Measurements from ENCODE around the gene OBSCN.

OBSCN gene

DNA sequence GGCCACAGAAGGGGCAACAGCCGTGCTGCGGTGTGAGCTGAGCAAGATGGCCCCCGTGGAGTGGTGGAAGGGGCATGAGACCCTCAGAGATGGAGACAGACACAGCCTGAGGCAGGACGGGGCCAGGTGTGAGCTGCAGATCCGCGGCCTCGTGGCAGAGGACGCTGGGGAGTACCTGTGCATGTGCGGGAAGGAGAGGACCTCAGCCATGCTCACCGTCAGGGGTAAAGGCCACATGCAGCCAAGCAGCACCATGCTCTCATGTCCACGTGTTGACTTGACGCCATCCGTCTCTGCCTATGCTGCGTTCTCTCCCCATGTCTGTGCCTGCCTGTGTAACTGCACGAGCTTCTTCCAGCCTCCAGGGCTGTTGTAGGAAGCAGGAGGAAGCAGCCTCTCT is 85.5 kb downstream of the OBSCN start:
- DNase-seq = peak; percentile 2

DNA sequence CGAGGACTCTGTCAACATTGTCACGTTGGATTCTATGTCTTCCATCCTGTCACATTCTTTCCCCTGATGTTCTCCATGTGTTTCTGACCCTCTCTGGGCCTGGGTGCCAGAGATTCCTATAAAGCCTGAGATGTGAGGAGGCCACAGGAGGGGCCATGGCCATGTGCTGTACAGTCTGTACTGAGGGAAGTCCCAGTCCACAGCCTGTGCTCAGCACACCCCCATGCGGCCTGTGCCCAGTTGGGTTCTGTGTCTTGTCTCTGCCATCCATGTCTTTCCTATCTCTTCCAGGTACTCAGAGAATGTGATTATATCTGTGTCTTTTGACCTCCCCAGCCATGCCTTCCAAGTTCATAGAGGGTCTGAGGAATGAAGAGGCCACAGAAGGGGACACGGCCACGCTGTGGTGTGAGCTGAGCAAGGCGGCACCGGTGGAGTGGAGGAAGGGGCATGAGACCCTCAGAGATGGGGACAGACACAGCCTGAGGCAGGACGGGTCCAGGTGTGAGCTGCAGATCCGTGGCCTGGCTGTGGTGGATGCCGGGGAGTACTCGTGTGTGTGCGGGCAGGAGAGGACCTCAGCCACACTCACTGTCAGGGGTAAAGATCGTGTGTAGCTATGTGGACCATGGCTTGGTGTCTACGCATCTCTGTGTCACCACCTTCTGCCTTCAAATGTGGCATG is 86.1 kb downstream of the OBSCN start:
- DNase-seq = no peak

DNA sequence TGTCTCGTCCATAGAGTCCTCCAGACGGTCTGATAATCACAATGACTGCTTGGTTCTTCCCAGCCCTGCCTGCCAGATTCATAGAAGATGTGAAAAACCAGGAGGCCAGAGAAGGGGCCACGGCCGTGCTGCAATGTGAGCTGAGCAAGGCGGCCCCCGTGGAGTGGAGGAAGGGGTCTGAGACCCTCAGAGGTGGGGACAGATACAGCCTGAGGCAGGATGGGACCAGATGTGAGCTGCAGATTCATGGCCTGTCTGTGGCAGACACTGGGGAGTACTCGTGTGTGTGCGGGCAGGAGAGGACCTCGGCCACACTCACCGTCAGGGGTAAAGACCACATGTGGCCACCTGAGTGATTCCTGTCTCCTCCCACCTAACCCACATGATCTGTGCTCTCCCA is 86.9 kb downstream of the OBSCN start:
- no peak for DNase-seq

DNA sequence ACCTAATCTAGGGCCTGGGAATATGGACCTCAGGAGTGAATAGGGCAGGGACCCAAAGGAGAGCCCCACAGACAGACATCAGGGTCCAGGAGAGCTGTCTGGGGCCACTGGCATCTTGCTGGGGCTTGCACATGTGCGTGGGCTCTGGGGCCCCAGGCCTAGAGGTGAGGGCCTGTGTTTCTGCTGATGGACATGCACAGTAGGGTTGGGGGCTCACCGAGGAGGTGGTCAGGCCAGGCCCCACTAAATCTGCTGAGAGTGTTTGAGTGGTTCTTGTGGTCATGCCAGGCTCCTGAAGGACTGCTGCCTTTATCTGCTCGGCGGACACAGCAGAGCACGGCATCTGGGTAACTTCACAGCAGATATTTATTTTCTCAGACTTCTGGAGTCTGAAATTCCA is 87.4 kb downstream of the OBSCN start:
- peak; percentile 1 for DNase-seq

DNA sequence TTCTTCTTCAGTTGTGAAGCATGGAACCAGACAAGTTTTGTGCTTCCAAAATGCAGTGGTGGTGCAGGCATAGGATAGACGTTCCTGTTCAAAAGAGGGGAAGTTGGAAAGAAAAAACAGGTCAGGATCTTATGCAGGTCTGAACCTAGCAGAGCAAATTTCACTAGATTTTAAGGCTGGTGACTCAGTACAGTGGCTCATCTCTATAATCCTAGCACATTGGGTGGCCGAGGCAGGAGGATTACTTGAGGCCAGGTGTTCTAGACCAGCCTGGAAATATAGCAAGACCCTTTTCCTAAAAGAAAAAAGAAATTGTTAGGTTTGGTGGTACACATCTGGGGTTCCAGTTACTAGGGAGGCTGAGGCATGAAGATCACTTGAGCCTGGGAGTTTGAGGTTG is 88.1 kb downstream of the OBSCN start:
- no peak for DNase-seq

DNA sequence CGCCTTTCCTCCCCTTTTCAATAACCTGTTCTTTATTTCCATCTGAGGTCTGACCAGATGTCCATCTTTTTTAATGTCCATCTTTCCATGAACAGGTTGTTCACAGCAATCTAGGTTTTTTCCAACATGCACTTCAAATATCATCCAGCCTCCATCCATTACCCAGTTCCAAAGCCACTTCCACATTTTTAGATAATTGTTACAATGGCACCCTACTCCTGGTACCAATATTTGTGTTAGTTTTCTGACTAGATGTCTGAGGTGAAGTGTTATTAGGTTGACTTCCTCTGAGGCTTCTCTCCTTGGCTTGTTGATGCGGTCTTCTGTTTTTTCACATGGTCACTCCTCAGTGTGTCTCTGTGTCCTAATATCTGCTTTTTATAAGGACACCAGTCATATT is 89.4 kb downstream of the OBSCN start:
- no peak for DNase-seq

DNA sequence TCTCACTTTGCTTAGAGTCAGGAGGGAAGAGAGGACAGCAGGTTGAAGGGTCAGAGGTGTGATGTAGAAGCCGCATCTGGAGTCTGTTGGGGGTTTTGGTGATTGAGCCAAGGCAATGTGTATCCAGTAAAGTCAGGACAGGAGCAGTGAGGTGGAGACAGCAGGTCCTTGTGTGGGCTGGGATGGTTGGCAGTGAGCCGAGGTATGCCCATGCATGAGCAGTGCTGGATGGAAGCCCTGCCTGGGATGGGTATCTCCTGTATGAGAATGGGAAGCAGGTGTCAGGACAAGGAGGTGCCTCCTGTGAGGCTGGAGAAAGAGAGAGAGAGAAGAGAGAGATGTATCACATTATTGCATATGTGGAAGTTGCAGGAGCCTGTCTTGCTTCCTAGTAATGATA is 90.0 kb downstream of the OBSCN start:
- peak; percentile 4 for DNase-seq

DNA sequence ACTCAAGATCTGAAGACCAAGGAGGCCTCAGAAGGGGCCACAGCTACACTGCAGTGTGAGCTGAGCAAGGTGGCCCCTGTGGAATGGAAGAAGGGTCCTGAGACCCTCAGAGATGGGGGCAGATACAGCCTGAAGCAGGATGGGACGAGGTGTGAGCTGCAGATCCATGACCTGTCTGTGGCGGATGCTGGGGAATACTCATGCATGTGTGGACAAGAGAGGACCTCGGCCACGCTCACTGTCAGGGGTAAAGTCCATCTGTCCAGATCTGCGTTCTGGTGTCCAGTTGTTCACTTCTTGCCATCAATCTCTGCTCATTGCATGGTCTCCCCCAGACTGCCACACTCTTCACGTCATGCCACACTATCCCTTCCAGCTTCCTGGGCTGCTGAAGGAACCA is 90.6 kb downstream of the OBSCN start:
- DNase-seq = peak; percentile 3

DNA sequence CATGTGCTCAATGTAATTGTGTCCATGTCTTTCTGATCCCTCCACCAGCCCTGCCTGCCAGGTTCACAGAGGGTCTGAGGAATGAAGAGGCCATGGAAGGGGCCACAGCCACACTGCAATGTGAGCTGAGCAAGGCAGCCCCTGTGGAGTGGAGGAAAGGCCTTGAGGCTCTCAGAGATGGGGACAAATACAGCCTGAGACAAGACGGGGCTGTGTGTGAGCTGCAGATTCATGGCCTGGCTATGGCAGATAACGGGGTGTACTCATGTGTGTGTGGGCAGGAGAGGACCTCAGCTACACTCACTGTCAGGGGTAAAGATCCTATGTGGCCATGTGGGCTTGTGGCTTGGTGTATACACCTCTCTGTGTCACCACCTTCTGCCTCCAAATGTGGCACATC is 91.4 kb downstream of the OBSCN start:
- peak; percentile 2 for DNase-seq

DNA sequence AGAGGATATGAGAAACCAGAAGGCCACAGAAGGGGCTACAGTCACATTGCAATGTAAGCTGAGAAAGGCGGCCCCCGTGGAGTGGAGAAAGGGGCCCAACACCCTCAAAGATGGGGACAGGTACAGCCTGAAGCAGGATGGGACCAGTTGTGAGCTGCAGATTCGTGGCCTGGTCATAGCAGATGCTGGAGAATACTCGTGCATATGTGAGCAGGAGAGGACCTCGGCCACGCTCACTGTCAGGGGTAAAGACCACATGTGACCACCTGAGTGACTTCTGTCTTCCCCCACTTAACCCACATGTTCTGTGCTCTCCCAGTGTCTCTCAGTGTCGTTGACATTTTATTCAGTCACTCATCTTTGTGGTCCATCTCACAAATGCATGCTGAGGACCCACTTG is 92.1 kb downstream of the OBSCN start:
- DNase-seq = peak; percentile 5

DNA sequence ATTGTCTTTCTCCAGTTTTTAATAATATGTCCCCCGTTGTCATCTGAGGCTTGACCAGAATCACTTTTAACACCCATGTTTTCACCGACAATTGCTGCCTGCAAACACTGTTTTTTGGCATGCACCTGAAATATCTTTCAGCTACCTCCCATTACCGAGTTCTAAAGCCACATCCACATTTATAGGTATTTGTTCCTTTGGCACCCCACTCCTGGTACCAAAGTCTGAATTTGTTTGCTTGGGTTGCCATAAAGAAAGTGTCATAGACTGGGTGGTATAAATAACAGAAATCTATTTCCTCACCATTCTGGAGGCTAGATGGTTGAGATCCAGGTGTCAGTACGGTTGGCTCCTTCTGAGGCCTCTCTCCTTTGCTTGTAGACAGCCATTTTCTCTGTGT is 94.2 kb downstream of the OBSCN start:
- DNase-seq = no peak

DNA sequence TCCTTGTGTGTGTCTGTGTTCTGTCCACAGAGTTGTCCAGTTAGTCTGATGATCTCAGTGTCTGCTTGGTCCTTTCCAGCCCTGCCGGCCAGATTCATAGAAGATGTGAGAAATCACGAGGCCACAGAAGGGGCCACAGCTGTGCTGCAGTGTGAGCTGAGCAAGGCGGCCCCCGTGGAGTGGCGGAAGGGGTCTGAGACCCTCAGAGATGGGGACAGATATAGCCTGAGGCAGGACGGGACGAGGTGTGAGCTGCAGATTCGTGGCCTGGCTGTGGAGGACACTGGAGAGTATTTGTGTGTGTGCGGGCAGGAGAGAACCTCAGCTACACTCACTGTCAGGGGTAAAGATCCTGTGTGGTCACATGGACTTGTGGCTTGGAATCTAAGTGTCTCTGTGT is 95.8 kb downstream of the OBSCN start:
- DNase-seq = peak; percentile 6

DNA sequence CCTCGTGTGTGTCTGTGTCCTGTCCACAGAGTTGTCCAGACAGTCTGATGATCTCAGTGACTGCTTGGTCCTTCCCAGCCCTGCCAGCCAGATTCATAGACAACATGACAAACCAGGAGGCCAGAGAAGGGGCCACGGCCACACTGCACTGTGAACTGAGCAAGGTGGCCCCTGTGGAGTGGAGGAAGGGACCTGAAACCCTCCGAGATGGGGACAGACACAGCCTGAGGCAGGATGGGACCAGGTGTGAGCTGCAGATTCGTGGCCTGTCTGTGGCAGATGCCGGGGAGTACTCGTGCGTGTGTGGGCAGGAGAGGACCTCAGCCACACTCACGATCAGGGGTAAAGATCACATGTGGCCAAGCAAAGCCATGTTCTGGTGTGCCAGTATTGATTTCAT is 96.4 kb downstream of the OBSCN start:
- peak; percentile 3 for DNase-seq

DNA sequence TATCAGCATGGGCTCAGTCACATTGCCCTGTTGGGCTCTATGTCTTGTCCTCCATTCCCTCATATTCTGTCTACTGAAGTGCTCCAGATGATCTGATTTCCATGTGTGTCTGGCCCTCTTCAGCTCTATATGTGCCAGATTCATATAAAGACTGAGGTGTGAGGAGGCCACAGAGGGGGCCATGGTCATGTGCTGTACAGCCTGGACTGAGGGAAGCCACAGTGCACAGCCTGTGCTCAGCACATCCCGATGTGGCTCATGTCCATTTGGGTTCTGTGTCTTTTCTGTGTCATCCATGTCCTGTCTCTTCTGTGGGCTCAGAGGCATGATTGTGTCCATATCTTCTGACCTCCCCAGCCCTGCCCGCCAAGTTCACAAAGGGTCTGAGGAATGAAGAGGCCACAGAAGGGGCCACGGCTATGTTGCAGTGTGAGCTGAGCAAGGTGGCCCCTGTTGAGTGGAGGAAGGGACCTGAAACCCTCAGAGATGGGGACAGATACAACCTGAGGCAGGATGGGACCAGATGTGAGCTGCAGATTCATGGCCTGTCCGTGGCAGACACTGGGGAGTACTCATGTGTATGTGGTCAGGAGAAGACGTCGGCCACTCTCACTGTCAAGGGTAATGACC is 97.0 kb downstream of the OBSCN start:
- DNase-seq = no peak

DNA sequence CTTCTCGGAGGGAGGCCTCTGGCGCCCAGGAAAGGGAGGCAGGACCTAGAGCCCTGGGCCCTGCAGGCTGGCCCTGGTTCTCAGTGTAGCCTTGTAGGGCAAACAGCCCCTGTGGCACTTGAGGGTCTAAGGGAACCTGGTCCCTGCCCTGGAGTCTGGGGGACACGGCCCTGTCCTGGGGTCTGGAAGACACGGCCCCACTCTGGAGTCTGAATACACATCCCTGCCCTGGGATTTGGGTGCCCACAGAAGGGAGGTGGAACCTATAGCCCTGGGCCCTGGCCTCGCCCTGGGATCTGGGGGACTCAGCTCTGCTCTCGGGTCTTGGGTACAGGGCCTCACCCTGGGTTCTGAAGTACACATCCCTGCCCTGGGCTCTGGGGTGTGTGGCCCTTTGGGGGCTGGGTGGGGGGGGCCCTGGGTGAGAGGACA is 97.9 kb downstream of the OBSCN start:
- peak; percentile 7 for DNase-seq

DNA sequence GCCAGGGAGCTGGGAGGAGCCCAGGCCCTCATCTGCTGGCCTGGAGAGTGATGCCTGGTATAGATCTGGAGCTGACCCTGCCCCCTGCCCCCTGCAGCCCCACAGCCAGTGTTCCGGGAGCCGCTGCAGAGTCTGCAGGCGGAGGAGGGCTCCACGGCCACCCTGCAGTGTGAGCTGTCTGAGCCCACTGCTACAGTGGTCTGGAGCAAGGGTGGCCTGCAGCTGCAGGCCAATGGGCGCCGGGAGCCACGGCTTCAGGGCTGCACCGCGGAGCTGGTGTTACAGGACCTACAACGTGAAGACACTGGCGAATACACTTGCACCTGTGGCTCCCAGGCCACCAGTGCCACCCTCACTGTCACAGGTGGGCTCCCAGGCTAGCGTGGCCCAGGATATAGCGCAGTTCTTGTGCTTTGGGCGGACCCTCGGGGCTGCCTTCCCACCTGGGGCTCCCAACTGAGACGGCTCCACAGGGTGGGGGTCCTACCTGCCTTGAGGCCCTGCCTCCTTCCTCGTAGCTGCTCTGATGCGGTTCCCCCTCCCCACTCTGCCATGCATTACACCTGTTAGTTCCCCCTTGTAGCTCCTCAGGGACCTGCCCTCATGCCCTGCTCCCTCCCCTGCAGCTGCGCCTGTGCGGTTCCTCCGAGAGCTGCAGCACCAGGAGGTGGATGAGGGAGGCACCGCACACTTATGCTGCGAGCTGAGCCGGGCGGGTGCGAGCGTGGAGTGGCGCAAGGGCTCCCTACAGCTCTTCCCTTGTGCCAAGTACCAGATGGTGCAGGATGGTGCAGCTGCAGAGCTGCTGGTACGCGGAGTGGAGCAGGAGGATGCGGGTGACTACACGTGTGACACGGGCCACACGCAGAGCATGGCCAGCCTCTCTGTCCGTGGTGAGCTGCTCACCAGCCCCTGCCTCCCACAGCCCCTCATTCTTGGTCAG is 98.7 kb downstream of the OBSCN start:
- peak; percentile 9 for DNase-seq

DNA sequence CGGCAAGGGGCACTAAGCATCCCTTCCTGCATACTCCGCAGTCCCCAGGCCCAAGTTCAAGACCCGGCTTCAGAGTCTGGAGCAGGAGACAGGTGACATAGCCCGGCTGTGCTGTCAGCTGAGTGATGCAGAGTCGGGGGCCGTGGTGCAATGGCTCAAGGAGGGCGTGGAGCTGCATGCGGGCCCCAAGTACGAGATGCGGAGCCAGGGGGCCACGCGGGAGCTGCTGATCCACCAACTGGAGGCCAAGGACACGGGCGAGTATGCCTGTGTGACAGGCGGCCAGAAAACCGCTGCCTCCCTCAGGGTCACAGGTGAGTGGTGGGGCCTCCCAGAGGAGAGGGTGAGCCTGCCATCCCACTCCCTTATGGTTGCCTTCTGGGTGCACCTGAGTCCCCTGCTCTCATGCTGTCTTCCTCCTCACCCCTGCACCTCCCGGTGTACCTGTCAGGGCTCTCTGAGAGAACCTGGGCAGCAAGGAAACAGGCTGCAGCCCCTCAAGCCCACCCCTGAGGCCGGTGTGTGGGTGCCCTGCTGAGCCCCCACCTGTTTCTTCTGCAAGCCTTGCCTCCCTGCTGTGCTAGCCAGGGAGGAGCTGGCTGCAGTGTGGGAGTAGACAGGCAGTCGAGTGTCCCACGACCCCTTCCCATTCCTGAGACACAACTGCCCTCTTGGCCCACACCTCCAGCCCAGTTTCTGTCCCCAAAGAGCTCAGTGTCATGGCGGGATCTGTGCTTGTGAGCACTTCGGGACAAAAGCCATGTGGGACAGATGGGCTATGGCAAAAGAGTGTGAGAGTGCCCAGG is 99.6 kb downstream of the OBSCN start:
- peak; percentile 7 for DNase-seq

DNA sequence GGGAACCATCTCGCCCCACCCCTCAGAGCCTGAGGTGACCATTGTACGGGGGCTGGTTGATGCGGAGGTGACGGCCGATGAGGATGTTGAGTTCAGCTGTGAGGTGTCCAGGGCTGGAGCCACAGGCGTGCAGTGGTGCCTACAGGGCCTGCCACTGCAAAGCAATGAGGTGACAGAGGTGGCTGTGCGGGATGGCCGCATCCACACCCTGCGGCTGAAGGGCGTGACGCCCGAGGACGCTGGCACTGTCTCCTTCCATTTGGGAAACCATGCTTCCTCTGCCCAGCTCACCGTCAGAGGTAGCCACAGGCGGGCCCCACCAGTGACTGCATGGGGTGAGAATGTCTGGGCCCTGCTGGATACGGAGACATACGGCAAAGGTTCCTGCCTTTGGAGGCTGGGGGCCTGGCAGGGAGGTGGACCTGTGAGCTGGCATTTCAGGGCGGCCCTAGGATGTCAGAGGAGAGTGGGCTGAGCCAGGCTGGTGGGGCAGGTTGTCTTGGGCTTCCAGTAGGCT is 100.3 kb downstream of the OBSCN start:
- DNase-seq = peak; percentile 7

DNA sequence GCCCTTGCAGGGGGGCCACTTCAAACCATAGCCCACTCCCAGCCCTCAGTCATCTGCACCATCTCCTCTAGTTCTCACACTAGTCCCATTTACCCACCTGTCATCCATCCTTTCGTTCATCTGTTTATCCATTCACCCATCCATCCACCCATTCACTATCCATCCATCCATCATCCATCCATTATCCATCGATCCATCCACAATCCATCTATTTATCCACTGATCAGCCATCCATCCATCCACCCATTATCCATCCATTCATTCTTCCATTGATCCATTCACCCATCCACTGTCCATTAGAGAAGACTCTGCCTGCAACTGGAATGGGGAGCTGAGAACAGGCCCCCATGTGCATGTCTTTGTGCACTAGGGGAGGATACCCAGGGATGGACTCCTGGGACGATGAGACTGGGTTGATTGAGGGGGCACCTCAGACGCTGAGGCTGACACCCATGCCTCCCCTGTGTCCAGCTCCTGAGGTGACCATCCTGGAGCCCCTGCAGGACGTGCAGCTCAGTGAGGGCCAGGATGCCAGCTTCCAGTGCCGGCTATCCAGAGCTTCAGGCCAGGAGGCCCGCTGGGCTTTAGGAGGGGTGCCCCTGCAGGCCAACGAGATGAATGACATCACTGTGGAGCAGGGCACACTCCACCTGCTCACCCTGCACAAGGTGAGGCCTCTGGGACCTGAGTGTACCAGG is 100.9 kb downstream of the OBSCN start:
- peak; percentile 9 for DNase-seq

DNA sequence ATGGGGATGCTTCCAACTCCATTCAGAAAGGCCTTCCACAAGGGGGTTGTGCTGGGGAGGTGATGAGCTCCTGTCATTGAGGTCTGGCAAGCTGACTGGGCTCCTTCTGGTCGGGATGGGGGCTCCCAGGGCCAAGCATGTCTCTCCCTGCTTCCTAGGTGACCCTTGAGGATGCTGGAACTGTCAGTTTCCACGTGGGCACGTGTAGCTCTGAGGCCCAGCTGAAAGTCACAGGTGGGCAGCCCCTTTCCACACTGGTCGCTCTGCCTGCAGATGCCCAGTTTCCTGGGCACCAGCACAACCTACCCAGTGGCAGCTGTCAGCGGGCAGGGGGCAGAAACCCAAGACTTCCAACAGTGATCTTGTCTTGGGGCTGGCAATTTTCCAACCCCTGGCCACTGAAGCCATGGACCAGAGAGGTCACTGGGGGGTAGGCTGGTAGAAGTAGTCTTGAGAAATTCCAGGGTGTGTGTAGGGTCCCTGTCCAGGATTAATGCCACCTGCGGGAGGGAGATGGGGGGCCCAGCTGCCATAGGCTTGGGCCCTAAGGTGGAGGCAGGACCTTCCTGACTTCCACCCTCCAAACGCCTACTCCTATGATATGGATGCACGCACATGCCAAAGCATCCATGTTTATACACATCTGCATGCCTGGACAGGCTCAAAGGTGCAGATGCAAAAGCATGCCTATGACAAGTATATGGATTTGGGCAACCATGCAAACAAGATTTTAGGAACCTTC is 101.7 kb downstream of the OBSCN start:
- peak; percentile 3 for DNase-seq

DNA sequence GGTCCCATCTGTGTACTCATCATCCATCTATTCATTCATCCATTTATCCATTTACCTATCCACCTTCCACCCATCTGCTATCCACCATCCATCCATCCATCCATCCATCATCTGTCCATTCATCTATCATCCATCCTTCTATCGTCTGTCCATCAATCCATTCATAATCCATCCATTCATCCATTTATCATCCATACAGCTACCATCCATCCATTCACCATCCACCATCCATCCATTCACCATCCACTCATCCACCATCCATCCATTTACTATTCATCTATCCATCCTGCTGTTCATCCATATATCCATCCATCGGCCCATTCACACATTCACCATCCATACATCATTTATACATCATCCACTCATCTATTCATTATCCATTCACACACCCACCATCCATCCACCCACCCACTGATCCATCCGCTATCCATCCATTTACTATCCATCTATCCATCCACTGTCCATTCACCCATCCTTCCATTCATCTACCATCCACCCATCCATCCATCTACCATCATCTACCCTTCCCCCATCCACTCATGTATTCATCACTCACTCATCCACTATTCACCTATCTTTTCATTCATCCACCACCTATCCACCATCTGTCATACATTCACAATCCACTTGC is 102.4 kb downstream of the OBSCN start:
- DNase-seq = no peak
